ENCODE data around the gene MIEF2.

DNA sequence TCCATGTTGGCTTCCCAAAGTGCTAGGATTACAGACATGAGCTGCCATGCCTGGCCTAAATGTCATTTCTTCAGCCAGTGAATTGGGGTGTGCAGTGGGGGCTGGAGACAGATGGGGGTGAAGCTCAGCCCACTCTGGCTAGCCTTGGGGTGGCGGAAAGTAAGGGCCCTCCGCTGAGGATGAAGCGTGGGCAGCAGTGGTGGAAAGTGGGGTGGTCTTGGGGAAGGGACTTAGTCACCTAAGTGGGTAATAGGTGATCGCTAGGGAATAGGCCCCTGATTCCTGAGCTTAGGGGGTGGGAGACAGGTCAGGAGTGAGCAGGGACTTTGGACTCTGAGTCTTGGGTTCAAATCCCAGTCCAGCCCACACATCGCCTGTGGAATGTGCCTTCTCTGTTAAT is 32.8 kb upstream of the MIEF2 start:
- TF ChIP-seq, protein P1, sequence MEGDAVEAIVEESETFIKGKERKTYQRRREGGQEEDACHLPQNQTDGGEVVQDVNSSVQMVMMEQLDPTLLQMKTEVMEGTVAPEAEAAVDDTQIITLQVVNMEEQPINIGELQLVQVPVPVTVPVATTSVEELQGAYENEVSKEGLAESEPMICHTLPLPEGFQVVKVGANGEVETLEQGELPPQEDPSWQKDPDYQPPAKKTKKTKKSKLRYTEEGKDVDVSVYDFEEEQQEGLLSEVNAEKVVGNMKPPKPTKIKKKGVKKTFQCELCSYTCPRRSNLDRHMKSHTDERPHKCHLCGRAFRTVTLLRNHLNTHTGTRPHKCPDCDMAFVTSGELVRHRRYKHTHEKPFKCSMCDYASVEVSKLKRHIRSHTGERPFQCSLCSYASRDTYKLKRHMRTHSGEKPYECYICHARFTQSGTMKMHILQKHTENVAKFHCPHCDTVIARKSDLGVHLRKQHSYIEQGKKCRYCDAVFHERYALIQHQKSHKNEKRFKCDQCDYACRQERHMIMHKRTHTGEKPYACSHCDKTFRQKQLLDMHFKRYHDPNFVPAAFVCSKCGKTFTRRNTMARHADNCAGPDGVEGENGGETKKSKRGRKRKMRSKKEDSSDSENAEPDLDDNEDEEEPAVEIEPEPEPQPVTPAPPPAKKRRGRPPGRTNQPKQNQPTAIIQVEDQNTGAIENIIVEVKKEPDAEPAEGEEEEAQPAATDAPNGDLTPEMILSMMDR (IDR thresholded peaks at IDR 0.05): no peak
- no peak for TF ChIP-seq POLR2A (IDR thresholded peaks at IDR 0.05)

All from right lobe of liver (tissue), 4 donors.